HCT116 (cell line): ENCODE measurements around the gene SIRT7. TPM values are rescaled to one million over a fixed set of nuclear protein-coding genes. Genes with fewer than 3 reads are reported as not detected.
A peak's percentile ranks its signal among the peaks of the same experiment; 100 is the strongest.

Source experiments
- ATAC-seq: fragments of 200-7000 bp; cut with Tn5 transposase; 2 replicates; pipeline ENCODE4 v1.9.1; 2020; ENCODE audit warnings: mild to moderate bottlenecking, moderate library complexity
- BruUV-seq: library from RNA; stranded (reverse); fragments of 400-500 nt; replicated peaks from 2 replicates; lab custom pipeline; 2021; lab: Mats Ljungman, UMichigan
- CTCF ChIA-PET: fragments of 300-600 bp; sonication (Branson Sonifier 250); formaldehyde crosslinking; loops from one replicate; lab custom pipeline; 2021; ENCODE audit warnings: antibody characterized with exemption; lab: Charles Lee
- POLR2A ChIA-PET: fragments of 300-600, 350-600 bp; sonication (Branson Sonifier 250); formaldehyde crosslinking; loops from one replicate; lab custom pipeline; 2021; ENCODE audit warnings: antibody characterized with exemption; lab: Charles Lee
- RAD21 ChIA-PET, 2 experiments: fragments of 300-600 bp; sonication (Branson Sonifier 250); formaldehyde crosslinking; loops; one replicate each; lab custom pipeline; 2023; ENCODE audit warnings: low total read pairs in 2 of 2; ENCODE audit not compliant: uncharacterized antibody in 2 of 2, unreplicated experiment in 2 of 2, low non-redundant PET in 1 of 2; lab: Charles Lee
- DNase-seq: peaks from one replicate; pipeline ENCODE4 v3.0.0-alpha.2; 2010; ENCODE audit warnings: low read depth, low spot score
- H2AFZ ChIP-seq: fragments of 200-600 bp; shearing (Covaris generic), sonication (generic); 2 replicates; pipeline ENCODE4 v1.6.1; 2017; ENCODE audit warnings: low read depth, mixed run types, mixed read lengths, antibody characterized with exemption, low read length; ENCODE audit not compliant: poor library complexity, severe bottlenecking
- H3K27ac ChIP-seq: 2 replicates; pipeline ENCODE4 v1.5.1; 2012; ENCODE audit warnings: low read depth, low read length
- H3K27me3 ChIP-seq: fragments of 200-600 bp; sonication (generic); 2 replicates; pipeline ENCODE4 v1.6.1; 2016; ENCODE audit warnings: mixed run types, low read length, mixed read lengths; ENCODE audit not compliant: insufficient read depth
- H3K36me3 ChIP-seq, 2 experiments: fragments of 200-500 bp in 1 of 2; fragments of 200-600 bp in 1 of 2; sonication (Bioruptor generic) in 1 of 2; sonication (generic) in 1 of 2; 2 replicates each; pipeline versions ENCODE4 v1.5.1 to v1.6.1; 2014 to 2016; ENCODE audit warnings: low read length in 2 of 2, inconsistent platforms in 1 of 2, mixed read lengths in 1 of 2, mixed run types in 1 of 2; ENCODE audit not compliant: insufficient read depth in 2 of 2, control insufficient read depth in 1 of 2
- H3K4me1 ChIP-seq, 2 experiments: fragments of 200-600 bp in 1 of 2; sonication (generic) in 1 of 2; 2 replicates each; pipeline versions ENCODE4 v1.5.1 to v1.6.1; 2012 to 2017; ENCODE audit warnings: low read length in 2 of 2, inconsistent platforms in 1 of 2, mild to moderate bottlenecking in 1 of 2, mixed read lengths in 1 of 2, mixed run types in 1 of 2, moderate library complexity in 1 of 2; ENCODE audit not compliant: insufficient read depth in 2 of 2, control insufficient read depth in 1 of 2
- H3K4me2 ChIP-seq: fragments of 200-600 bp; sonication (generic); 2 replicates; pipeline ENCODE4 v1.6.1; 2017; ENCODE audit warnings: mixed run types, low read length, mixed read lengths
- H3K4me3 ChIP-seq, 2 experiments: fragments of 200-600 bp in 1 of 2; sonication (generic) in 1 of 2; replicated peaks in 1 of 2; 2 replicates each; pipeline ENCODE4 v1.5.1; 2011 to 2016; ENCODE audit warnings: low read length in 2 of 2, control low read depth in 1 of 2, low read depth in 1 of 2, mild to moderate bottlenecking in 1 of 2, mixed read lengths in 1 of 2, mixed run types in 1 of 2
- H3K79me2 ChIP-seq: fragments of 200-600 bp; sonication (generic); 2 replicates; pipeline ENCODE4 v1.6.1; 2017; ENCODE audit warnings: mild to moderate bottlenecking, mixed run types, low read length, moderate library complexity, mixed read lengths; ENCODE audit not compliant: insufficient read depth
- H3K9ac ChIP-seq: fragments of 200-600 bp; sonication (generic); 2 replicates; pipeline ENCODE4 v1.6.1; 2016; ENCODE audit warnings: low read length, mixed read lengths
- H3K9me2 ChIP-seq: fragments of 200-600 bp; sonication (generic), shearing (Covaris generic); 2 replicates; pipeline ENCODE4 v1.6.1; 2017; ENCODE audit warnings: mixed run types, mild to moderate bottlenecking, moderate library complexity; ENCODE audit not compliant: insufficient read depth
- H3K9me3 ChIP-seq, 2 experiments: fragments of 200-500 bp in 1 of 2; fragments of 200-600 bp in 1 of 2; sonication (Bioruptor generic) in 1 of 2; sonication (generic) in 1 of 2; 2 replicates each; pipeline ENCODE4 v1.6.1; 2014 to 2017; ENCODE audit warnings: low read length in 2 of 2, mixed read lengths in 2 of 2, inconsistent platforms in 1 of 2, low read depth in 1 of 2, mild to moderate bottlenecking in 1 of 2, mixed run types in 1 of 2, moderate library complexity in 1 of 2; ENCODE audit not compliant: control insufficient read depth in 1 of 2, insufficient read depth in 1 of 2
- H4K20me1 ChIP-seq: fragments of 200-600 bp; sonication (generic), shearing (Covaris generic); 2 replicates; pipeline ENCODE4 v1.6.1; 2017; ENCODE audit warnings: mixed run types, mild to moderate bottlenecking, moderate library complexity; ENCODE audit not compliant: insufficient read depth
- EGR1 ChIP-seq: IDR thresholded peaks from 2 replicates; pipeline ENCODE4 v1.6.1; 2012; ENCODE audit warnings: low read depth
- ELF1 ChIP-seq: IDR thresholded peaks from 2 replicates; pipeline ENCODE4 v1.6.1; 2012; ENCODE audit warnings: low read depth, borderline replicate concordance
- EZH2 ChIP-seq: fragments of 200-600 bp; sonication (generic); IDR thresholded peaks from 2 replicates; pipeline ENCODE4 v1.6.1; 2017; ENCODE audit warnings: antibody characterized with exemption, mixed run types
- EZH2phosphoT487 ChIP-seq: fragments of 200-600 bp; IDR thresholded peaks from 2 replicates; pipeline ENCODE4 v1.6.1; 2018; ENCODE audit warnings: antibody characterized with exemption, borderline replicate concordance
- FOSL1 ChIP-seq: IDR thresholded peaks from 2 replicates; pipeline ENCODE4 v1.6.1; 2012; ENCODE audit warnings: low read depth
- JUND ChIP-seq: IDR thresholded peaks from 2 replicates; pipeline ENCODE4 v1.6.1; 2012
- POLR2A ChIP-seq: IDR thresholded peaks from 2 replicates; pipeline ENCODE4 v1.7.0; 2011; ENCODE audit warnings: borderline replicate concordance; ENCODE audit not compliant: insufficient read depth, insufficient read length; ENCODE audit errors: extremely low read depth
- POLR2AphosphoS5 ChIP-seq: IDR thresholded peaks from 2 replicates; pipeline ENCODE4 v1.6.1; 2011; ENCODE audit warnings: mild to moderate bottlenecking, low read depth, low read length, moderate library complexity
- REST ChIP-seq: IDR thresholded peaks from 2 replicates; pipeline ENCODE4 v1.6.1; 2012; ENCODE audit warnings: low read depth
- SIN3A ChIP-seq: IDR thresholded peaks from 2 replicates; pipeline ENCODE4 v1.6.1; 2012; ENCODE audit warnings: low read depth
- SP1 ChIP-seq: IDR thresholded peaks from 2 replicates; pipeline ENCODE4 v1.6.1; 2012; ENCODE audit warnings: low read depth
- SRF ChIP-seq: IDR thresholded peaks from 2 replicates; pipeline ENCODE4 v1.6.1; 2012; ENCODE audit warnings: low read depth
- TCF7L2 ChIP-seq: IDR thresholded peaks from 2 replicates; pipeline ENCODE4 v1.7.0; 2011; ENCODE audit warnings: borderline replicate concordance, inconsistent platforms; ENCODE audit not compliant: insufficient read depth, insufficient read length; ENCODE audit errors: extremely low read depth
- ZFX ChIP-seq: fragments of 450-650 bp; IDR thresholded peaks from 2 replicates; pipeline ENCODE4 v1.6.1; 2017
- intact Hi-C: fragments of 100-400 bp; cut with micrococcal nuclease; formaldehyde crosslinking; loops from 2 replicates; pipeline ENCODE4 v1.10.0; 2022
- total RNA-seq: library from RNA; stranded (reverse); gene quantifications from one replicate; pipeline ENCODE4 v1.2.1, GENCODE V29; 2021; ENCODE audit not compliant: unreplicated experiment
- TF ChIP-seq, protein P1 (sequence below): IDR thresholded peaks from 2 replicates; pipeline ENCODE4 v1.6.1; 2012
- TF ChIP-seq, protein P2 (sequence below): IDR thresholded peaks from 2 replicates; pipeline ENCODE4 v1.6.1; 2012

SIRT7 gene
- total RNA-seq, 1 experiment from 2014 or later = 62.6 TPM

DNA sequence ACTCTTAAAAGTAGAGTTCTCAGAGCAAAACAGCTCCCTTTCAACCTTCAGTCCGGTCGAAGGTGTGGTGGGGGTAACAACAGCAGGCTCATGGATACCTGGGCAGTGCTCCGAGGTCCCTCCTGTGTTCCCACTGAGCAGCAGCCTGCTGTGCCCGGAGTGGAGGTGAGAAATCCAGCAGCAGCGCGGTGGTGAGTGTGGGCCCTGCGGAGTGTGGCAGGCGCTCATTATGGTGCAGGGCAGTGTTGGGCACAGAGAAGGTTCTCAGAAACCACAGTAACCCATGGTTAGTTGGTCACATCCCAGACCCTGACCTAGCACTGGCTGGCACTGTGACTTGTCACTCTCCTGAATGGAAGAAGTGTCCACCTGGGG is 52.6 kb downstream of the SIRT7 start:
- no peak overlapping the region for H2AFZ ChIP-seq
- peaks cover 45 to 80% of the 10 kb centered on the region in 2 experiments for H3K4me1 ChIP-seq
- H3K9me2 ChIP-seq = no peaks in the 10 kb centered on the region
- no peak for DNase-seq
- POLR2A ChIA-PET = no interaction called here
- no peaks in the 10 kb centered on the region for H3K27me3 ChIP-seq
- peak overlapping the region; percentile 3; the same call in 1 of the 2 replicates for H3K9ac ChIP-seq
- no peaks in the 10 kb centered on the region for H3K9me3 ChIP-seq
- RAD21 ChIA-PET = no interaction called here
- peaks cover 11 to 35% of the 10 kb centered on the region in 2 experiments; a peak in 3 of 4 replicates for H3K36me3 ChIP-seq
- CTCF ChIA-PET = no interaction called here
- H3K27ac ChIP-seq = peak overlapping the region; percentile 99; the same call in 1 of the 2 replicates
- intact Hi-C loops = no loop called here
- no peak overlapping the region for H3K4me3 ChIP-seq
- BruUV-seq = no TSS peak
- peaks cover 7% of the 10 kb centered on the region; the same call in 1 of the 2 replicates for H4K20me1 ChIP-seq
- H3K79me2 ChIP-seq = peaks cover 67% of the 10 kb centered on the region
- ATAC-seq = no peak
- TF ChIP-seq POLR2A = no peak
- TF ChIP-seq JUND = no peak
- no peak for TF ChIP-seq REST
- no peak for TF ChIP-seq FOSL1
- TF ChIP-seq EGR1 = no peak
- TF ChIP-seq EZH2 = no peak
- no peak for TF ChIP-seq EZH2phosphoT487
- TF ChIP-seq SIN3A = no peak
- TF ChIP-seq TCF7L2 = no peak
- TF ChIP-seq POLR2AphosphoS5 = no peak
- no peak for TF ChIP-seq SP1
- TF ChIP-seq, protein P1, sequence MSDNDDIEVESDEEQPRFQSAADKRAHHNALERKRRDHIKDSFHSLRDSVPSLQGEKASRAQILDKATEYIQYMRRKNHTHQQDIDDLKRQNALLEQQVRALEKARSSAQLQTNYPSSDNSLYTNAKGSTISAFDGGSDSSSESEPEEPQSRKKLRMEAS = no peak
- no peak for TF ChIP-seq ELF1
- no peak for TF ChIP-seq ZFX
- TF ChIP-seq, protein P2, sequence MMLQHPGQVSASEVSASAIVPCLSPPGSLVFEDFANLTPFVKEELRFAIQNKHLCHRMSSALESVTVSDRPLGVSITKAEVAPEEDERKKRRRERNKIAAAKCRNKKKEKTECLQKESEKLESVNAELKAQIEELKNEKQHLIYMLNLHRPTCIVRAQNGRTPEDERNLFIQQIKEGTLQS = no peak
- no peak for TF ChIP-seq SRF
- no peak overlapping the region for H3K4me2 ChIP-seq
